Body of pancreas (tissue), 4 donors: ENCODE measurements around the gene OR5AR1. TPM values are rescaled to one million over a fixed set of nuclear protein-coding genes. Genes with fewer than 3 reads are reported as not detected.

Experiments
- ATAC-seq: fragments of 150-250 bp; one replicate; pipeline ENCODE4 v1.9.1; 2016
- DNase-seq, 4 donors: peaks; one replicate each; pipeline ENCODE4 v3.0.0-alpha.2; 2019
- H3K27ac ChIP-seq, 4 donors: fragments of 200-600 bp; sonication (generic); 1 replicate in 3 of 4; 2 replicates in 1 of 4; pipeline versions ENCODE4 v1.5.1 to v1.6.1; 2016 to 2019; ENCODE audit warnings: mild to moderate bottlenecking in 1 of 4, mixed read lengths in 1 of 4, moderate library complexity in 1 of 4
- H3K27me3 ChIP-seq, 2 donors: fragments of 200-600 bp; sonication (generic); one replicate each; pipeline ENCODE4 v1.6.0; 2016; ENCODE audit warnings: mild to moderate bottlenecking in 1 of 2
- H3K36me3 ChIP-seq, 2 donors: fragments of 200-600 bp; sonication (generic); replicated peaks in 1 of 2; 2 replicates each; pipeline ENCODE4 v1.5.1; 2016; ENCODE audit warnings: low read depth in 2 of 2; ENCODE audit not compliant: insufficient read depth in 1 of 2
- H3K4me1 ChIP-seq: fragments of 200-600 bp; sonication (generic); one replicate; pipeline ENCODE4 v1.6.0; 2016
- H3K4me3 ChIP-seq, 2 donors: fragments of 200-600 bp; sonication (generic); 1 replicate in 1 of 2; 2 replicates in 1 of 2; pipeline ENCODE4 v1.5.1; 2016 to 2019
- H3K9me3 ChIP-seq, 3 donors: fragments of 200-600 bp; sonication (generic); 1 replicate in 2 of 3; 2 replicates in 1 of 3; pipeline ENCODE4 v1.5.1; 2016
- CTCF ChIP-seq, 7 experiments: fragments of 450-650 bp in 4 of 7; fragments of 200-600 bp in 3 of 7; sonication (generic) in 3 of 7; IDR thresholded peaks; one replicate each; pipeline ENCODE4 v1.5.1; 2016 to 2019; ENCODE audit warnings: antibody characterized with exemption in 7 of 7
- POLR2A ChIP-seq, 3 donors: fragments of 450-650 bp; IDR thresholded peaks; one replicate each; pipeline ENCODE4 v1.6.1; 2016; ENCODE audit warnings: antibody characterized with exemption in 3 of 3, mild to moderate bottlenecking in 2 of 3
- WGBS, 2 donors: methylation state at CpG; one replicate each; pipeline ENCODE4 v1.1.5; 2017; 5-methylcytosine and 5-hydroxymethylcytosine counted together
- intact Hi-C: fragments of 100-400 bp; cut with DNase I; formaldehyde crosslinking; loops from one replicate; pipeline ENCODE4 v1.15.1; 2023
- total RNA-seq, 2 donors: library from RNA; depleted of rRNA; stranded (reverse); fragments of >200 nt; gene quantifications; one replicate each; pipeline ENCODE4 v1.1.0, GENCODE V29; 2016

Gene OR5AR1
- total RNA-seq, 2 donors from 2014 or later = not detected

GRCh38 chr11:56693428-56693827 is 29.9 kb downstream of the OR5AR1 start:
- H3K4me3 ChIP-seq = no peak overlapping the region
- no peaks in the 10 kb centered on the region for H3K9me3 ChIP-seq
- H3K27me3 ChIP-seq = no peaks in the 10 kb centered on the region
- WGBS, 2 donors = 63 to 69% methylated on average over 2 of the region's 2 CpGs
- intact Hi-C loops = no loop called here
- DNase-seq (no peak), ATAC-seq (no peak)
- H3K36me3 ChIP-seq = no peaks in the 10 kb centered on the region
- H3K4me1 ChIP-seq = no peaks in the 10 kb centered on the region
- H3K27ac ChIP-seq = no peak overlapping the region
- TF ChIP-seq POLR2A (IDR thresholded peaks at IDR 0.05) (no peak), CTCF (IDR thresholded peaks at IDR 0.05) (no peak)

GRCh38 chr11:56698795-56699194 is 35.3 kb downstream of the OR5AR1 start, which contains the start of gene OR9G1:
OR9G1 (plus strand) TSS chr11:56699095; CDS start chr11:56700388, 1,293 bp downstream.
- H3K36me3 ChIP-seq = no peaks in the 10 kb centered on the region
- TF ChIP-seq CTCF (IDR thresholded peaks at IDR 0.05) (no peak), POLR2A (IDR thresholded peaks at IDR 0.05) (no peak)
- no peak within 1 kb of the TSS for H3K4me3 ChIP-seq
- ATAC-seq (no peak), DNase-seq (no peak)
- intact Hi-C loops = no loop called here
- H3K27ac ChIP-seq = no peak within 1 kb of the TSS
- no peaks in the 10 kb centered on the region for H3K4me1 ChIP-seq
- no peaks in the 10 kb centered on the region for H3K9me3 ChIP-seq
- H3K27me3 ChIP-seq = no peaks in the 10 kb centered on the region
- WGBS, 2 donors = 75 to 79% methylated on average over 1 of the region's 1 CpG

- H3K27ac ChIP-seq = no peak overlapping the region
- DNase-seq (no peak), ATAC-seq (no peak)
- TF ChIP-seq POLR2A (IDR thresholded peaks at IDR 0.05) (no peak), CTCF (IDR thresholded peaks at IDR 0.05) (no peak)
- H3K9me3 ChIP-seq = no peaks in the 10 kb centered on the region
- no peak overlapping the region for H3K4me3 ChIP-seq
- WGBS, 2 donors = 49 to 50% methylated on average over 10 of the region's 10 CpGs
- no peaks in the 10 kb centered on the region for H3K4me1 ChIP-seq
- H3K27me3 ChIP-seq = no peaks in the 10 kb centered on the region
- intact Hi-C loops = no loop called here
- no peaks in the 10 kb centered on the region for H3K36me3 ChIP-seq
These were observed 36.9 kb downstream of the OR5AR1 start for GRCh38 chr11:56700242-56700913.

- Histone ChIP-seq H3K9me3 (no peaks in the 10 kb centered on the region), H3K27ac (no peak overlapping the region), H3K36me3 (no peaks in the 10 kb centered on the region), H3K4me3 (no peak overlapping the region), H3K4me1 (no peaks in the 10 kb centered on the region), H3K27me3 (no peaks in the 10 kb centered on the region)
- TF ChIP-seq CTCF (IDR thresholded peaks at IDR 0.05) = no peak
- TF ChIP-seq POLR2A (IDR thresholded peaks at IDR 0.05) = no peak
- DNase-seq = no peak
- WGBS, 2 donors = 46 to 48% methylated on average over 8 of the region's 8 CpGs
- no peak for ATAC-seq
- intact Hi-C loops = no loop called here
These were observed 37.5 kb downstream of the OR5AR1 start for GRCh38 chr11:56700914-56701485.
